Thyroid gland (tissue), 4 donors: Measurements from ENCODE around the gene ERG. TPM values are rescaled to one million over a fixed set of nuclear protein-coding genes. Genes with fewer than 3 reads are reported as not detected.
A peak's percentile ranks its signal among the peaks of the same experiment; 100 is the strongest.

Experiments used
- DNase-seq, 2 donors: peaks; one replicate each; pipeline ENCODE4 v3.0.0-alpha.2; 2019
- H3K27ac ChIP-seq, 3 donors: fragments of 200-600 bp; sonication (generic); 1 replicate in 2 of 3; 2 replicates in 1 of 3; pipeline ENCODE4 v1.5.1; 2016 to 2019; ENCODE audit warnings: mild to moderate bottlenecking in 1 of 3, moderate library complexity in 1 of 3
- H3K27me3 ChIP-seq: fragments of 200-600 bp; sonication (generic); one replicate; pipeline ENCODE4 v1.5.1; 2019
- H3K36me3 ChIP-seq, 2 donors: fragments of 200-600 bp; sonication (generic); one replicate each; pipeline ENCODE4 v1.5.1; 2016 to 2019
- H3K4me1 ChIP-seq, 2 donors: fragments of 200-600 bp; sonication (generic); one replicate each; pipeline ENCODE4 v1.5.1; 2017 to 2019
- H3K4me3 ChIP-seq, 3 donors: fragments of 200-600 bp; sonication (generic); replicated peaks in 1 of 3; 1 replicate in 2 of 3; 2 replicates in 1 of 3; pipeline ENCODE4 v1.5.1; 2016; ENCODE audit warnings: mild to moderate bottlenecking in 1 of 3
- H3K9me3 ChIP-seq: fragments of 200-600 bp; sonication (generic); one replicate; pipeline ENCODE4 v1.5.1; 2017
- POLR2A ChIP-seq, 2 donors: fragments of 450-650 bp; IDR thresholded peaks; one replicate each; pipeline ENCODE4 v1.6.1; 2017; ENCODE audit warnings: antibody characterized with exemption in 2 of 2, mild to moderate bottlenecking in 2 of 2, moderate library complexity in 1 of 2
- WGBS, 2 donors: methylation state at CpG; one replicate each; pipeline ENCODE4 v1.1.5; 2017; 5-methylcytosine and 5-hydroxymethylcytosine counted together
- intact Hi-C: fragments of 100-400 bp; cut with DNase I; formaldehyde crosslinking; loops from one replicate; pipeline ENCODE4 v1.15.1; 2023
- total RNA-seq, 4 donors: library from RNA; depleted of rRNA; stranded (reverse); fragments of >200 nt; gene quantifications; one replicate each; pipeline ENCODE4 v1.2.3, GENCODE V29; 2016
- TF ChIP-seq, protein P1 (sequence below), 6 experiments: fragments of 200-600 bp in 3 of 6; fragments of 450-650 bp in 3 of 6; sonication (generic) in 3 of 6; IDR thresholded peaks; one replicate each; pipeline ENCODE4 v1.5.1; 2016 to 2019; ENCODE audit warnings: antibody characterized with exemption in 6 of 6, mild to moderate bottlenecking in 2 of 6, inconsistent platforms in 1 of 6, moderate library complexity in 1 of 6

Gene ERG
- total RNA-seq, 4 donors from 2014 or later = 9.9 to 25.1 (median 18.2) TPM

DNA sequence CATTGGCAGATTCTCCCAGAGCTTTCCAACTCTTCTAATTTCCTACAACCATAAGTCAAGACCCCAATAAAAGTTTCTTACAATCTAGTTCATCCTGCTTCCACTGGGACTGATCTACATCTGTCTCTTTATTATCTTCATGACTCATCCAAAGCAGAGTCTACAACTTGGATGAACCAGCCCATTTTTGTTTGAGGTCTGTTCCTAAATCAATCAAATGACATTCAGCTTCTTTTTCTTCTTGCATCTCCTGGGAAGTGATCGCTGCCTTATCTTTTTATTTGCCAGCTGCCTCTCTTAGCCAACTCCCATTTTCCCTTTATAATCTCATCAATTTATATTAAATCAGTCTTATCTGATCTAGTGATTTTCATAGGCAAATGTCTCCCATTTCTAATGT is 105.6 kb downstream of the ERG start:
- Histone ChIP-seq H3K27ac (no peak overlapping the region), H3K27me3 (no peaks in the 10 kb centered on the region), H3K9me3 (no peaks in the 10 kb centered on the region), H3K4me1 (no peaks in the 10 kb centered on the region), H3K36me3 (no peaks in the 10 kb centered on the region), H3K4me3 (no peak overlapping the region)
- whole genome bisulfite sequencing, 2 donors = 84 to 88% methylated on average over 1 of the region's 1 CpG
- intact Hi-C loops = no loop called here
- DNase-seq = no peak
- TF ChIP-seq POLR2A (IDR thresholded peaks at IDR 0.05) = no peak
- TF ChIP-seq, protein P1, sequence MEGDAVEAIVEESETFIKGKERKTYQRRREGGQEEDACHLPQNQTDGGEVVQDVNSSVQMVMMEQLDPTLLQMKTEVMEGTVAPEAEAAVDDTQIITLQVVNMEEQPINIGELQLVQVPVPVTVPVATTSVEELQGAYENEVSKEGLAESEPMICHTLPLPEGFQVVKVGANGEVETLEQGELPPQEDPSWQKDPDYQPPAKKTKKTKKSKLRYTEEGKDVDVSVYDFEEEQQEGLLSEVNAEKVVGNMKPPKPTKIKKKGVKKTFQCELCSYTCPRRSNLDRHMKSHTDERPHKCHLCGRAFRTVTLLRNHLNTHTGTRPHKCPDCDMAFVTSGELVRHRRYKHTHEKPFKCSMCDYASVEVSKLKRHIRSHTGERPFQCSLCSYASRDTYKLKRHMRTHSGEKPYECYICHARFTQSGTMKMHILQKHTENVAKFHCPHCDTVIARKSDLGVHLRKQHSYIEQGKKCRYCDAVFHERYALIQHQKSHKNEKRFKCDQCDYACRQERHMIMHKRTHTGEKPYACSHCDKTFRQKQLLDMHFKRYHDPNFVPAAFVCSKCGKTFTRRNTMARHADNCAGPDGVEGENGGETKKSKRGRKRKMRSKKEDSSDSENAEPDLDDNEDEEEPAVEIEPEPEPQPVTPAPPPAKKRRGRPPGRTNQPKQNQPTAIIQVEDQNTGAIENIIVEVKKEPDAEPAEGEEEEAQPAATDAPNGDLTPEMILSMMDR (IDR thresholded peaks at IDR 0.05) = no peak

DNA sequence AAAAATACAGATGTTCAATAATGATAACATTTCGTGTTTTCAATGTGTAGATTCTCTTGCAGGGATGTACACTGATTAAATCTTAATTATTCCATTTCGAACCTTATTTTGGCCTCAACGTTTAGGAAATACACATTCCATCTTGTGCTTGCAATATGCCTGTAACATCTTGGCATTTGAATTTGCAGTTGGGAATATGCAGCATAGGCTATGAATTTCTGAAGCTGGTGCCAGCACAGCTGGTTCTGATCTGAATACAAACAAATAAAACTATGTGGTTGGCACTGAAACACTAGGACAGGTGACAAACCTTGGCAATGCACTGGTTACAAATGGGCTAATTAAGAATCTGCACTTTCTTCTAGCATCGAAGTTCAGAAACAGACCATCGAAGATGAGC is 108.4 kb downstream of the ERG start:
- no peaks in the 10 kb centered on the region for H3K9me3 ChIP-seq
- H3K4me1 ChIP-seq = no peaks in the 10 kb centered on the region
- TF ChIP-seq POLR2A (IDR thresholded peaks at IDR 0.05) = no peak
- TF ChIP-seq, protein P1 (IDR thresholded peaks at IDR 0.05) = no peak
- 84 to 87% methylated on average over 5 of the region's 5 CpGs for WGBS, 2 donors
- H3K36me3 ChIP-seq = no peaks in the 10 kb centered on the region
- no peak overlapping the region for H3K27ac ChIP-seq
- no peak overlapping the region for H3K4me3 ChIP-seq
- DNase-seq = no peak
- no peaks in the 10 kb centered on the region for H3K27me3 ChIP-seq
- intact Hi-C loops = no loop called here

DNA sequence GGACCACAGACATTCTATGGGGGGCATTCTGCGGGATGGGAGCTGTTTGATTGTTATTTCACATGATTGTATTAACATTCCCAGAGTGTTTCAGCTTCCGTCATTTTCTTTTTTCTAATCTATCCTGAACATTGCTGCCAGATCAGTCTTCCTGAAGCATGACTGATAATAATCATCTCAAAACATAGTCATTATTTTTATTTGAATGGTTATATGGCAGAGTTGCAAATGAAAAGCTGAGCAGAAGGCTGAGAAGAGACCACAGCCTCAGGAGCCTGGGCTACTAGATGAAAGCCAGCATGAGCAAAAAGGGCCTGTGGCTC is 109.0 kb downstream of the ERG start:
- Histone ChIP-seq H3K27ac (peak overlapping the region in 1 of 3 donors; percentile 0), H3K4me1 (no peaks in the 10 kb centered on the region), H3K4me3 (no peak overlapping the region), H3K9me3 (no peaks in the 10 kb centered on the region), H3K36me3 (no peaks in the 10 kb centered on the region), H3K27me3 (no peaks in the 10 kb centered on the region)
- no peak for TF ChIP-seq POLR2A (IDR thresholded peaks at IDR 0.05)
- TF ChIP-seq, protein P1 (IDR thresholded peaks at IDR 0.05) = no peak
- WGBS, 2 donors = 88 to 90% methylated on average over 2 of the region's 2 CpGs
- intact Hi-C loops = no loop called here
- no peak for DNase-seq

DNA sequence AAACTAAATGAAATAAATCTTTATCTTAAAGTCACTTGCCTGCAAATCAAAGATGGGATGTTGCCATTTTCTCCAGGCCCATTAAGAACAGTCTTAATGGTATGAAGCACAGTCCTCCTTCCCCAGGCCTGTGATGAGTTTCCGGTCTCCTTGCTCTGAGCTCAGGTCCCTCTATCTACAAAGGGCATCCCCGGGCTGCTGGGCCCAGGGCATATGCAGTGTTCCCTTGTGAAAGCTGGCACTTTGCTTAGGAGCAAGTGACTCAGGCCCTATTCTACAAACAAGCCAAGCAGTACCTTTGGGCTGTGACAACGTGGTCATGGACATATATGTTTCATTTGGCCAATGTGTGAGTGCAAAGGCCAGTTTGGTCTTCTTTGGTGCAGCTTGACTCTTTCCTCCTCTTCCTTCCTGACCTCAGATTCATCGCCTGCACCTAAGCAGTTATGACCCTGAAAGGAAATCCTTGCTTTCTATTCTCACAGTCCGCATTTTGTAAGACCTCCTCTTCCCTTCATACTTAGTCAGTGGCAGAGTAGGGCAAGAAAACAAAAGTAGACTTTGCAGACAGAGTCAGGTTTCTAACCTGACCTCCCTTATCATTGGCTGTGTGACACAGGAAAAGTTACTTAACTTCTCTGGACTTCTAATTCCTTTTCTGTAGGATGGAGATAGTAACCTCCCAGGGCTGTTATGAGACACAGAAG is 109.5 kb downstream of the ERG start:
- no peaks in the 10 kb centered on the region for H3K36me3 ChIP-seq
- TF ChIP-seq, protein P1 (IDR thresholded peaks at IDR 0.05) = no peak
- TF ChIP-seq POLR2A (IDR thresholded peaks at IDR 0.05) = no peak
- H3K9me3 ChIP-seq = no peaks in the 10 kb centered on the region
- H3K27me3 ChIP-seq = no peaks in the 10 kb centered on the region
- peak overlapping the region in 1 of 3 donors; percentile 0 for H3K27ac ChIP-seq
- intact Hi-C loops = no loop called here
- no peak for DNase-seq
- H3K4me3 ChIP-seq = no peak overlapping the region
- no peaks in the 10 kb centered on the region for H3K4me1 ChIP-seq
- WGBS, 2 donors = 72% methylated on average over 5 of the region's 5 CpGs

DNA sequence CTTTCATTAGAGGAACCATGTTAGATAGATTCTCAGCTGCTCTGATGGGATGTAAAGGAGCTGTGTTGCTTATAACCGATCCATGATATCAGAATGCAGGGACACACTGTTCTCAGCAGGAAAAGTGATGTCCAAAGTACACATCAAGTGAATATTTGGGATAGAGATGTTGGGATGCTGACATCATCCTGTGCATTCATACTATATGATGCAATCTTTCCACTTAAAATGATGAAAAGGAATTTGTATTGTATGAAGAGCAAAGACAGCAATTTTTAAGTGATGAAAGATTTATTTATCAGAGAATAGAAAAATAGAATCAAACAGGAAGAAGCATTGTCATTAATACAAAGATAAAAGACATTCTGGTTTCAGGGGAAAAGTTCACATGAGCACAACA is 110.1 kb downstream of the ERG start:
- DNase-seq = no peak
- H3K36me3 ChIP-seq = no peaks in the 10 kb centered on the region
- H3K27ac ChIP-seq = no peak overlapping the region
- no peaks in the 10 kb centered on the region for H3K4me1 ChIP-seq
- 88 to 89% methylated on average over 1 of the region's 1 CpG for WGBS, 2 donors
- no peaks in the 10 kb centered on the region for H3K9me3 ChIP-seq
- no peaks in the 10 kb centered on the region for H3K27me3 ChIP-seq
- intact Hi-C loops = no loop called here
- TF ChIP-seq POLR2A (IDR thresholded peaks at IDR 0.05) = no peak
- TF ChIP-seq, protein P1 (IDR thresholded peaks at IDR 0.05) = no peak
- H3K4me3 ChIP-seq = no peak overlapping the region
